ENCODE results near the gene ARHGAP27. TPM values are rescaled to one million over a fixed set of nuclear protein-coding genes. Genes with fewer than 3 reads are reported as not detected.

The ARHGAP27 gene
- total RNA-seq, 1 experiment from 2014 or later: 12.9 TPM

- TF ChIP-seq MAX (CRISPR knock-in tag; IDR thresholded peaks at IDR 0.05) (peak; percentile 50; the same call in 1 of the 2 replicates), GTF2I (CRISPR knock-in tag; conservative IDR thresholded peaks at IDR 0.05) (no peak), NFYB (CRISPR knock-in tag; conservative IDR thresholded peaks at IDR 0.05; ENCODE audit: low read depth) (no peak), ZMAT4 (CRISPR knock-in tag; IDR thresholded peaks at IDR 0.05) (no peak), CBFB (CRISPR knock-in tag; IDR thresholded peaks at IDR 0.05; ENCODE audit: low read depth) (0 out of 2 replicates have a peak, but pooled peaks have one; percentile 33), ETV6 (CRISPR knock-in tag; IDR thresholded peaks at IDR 0.05) (peak; percentile 91), ZNF396 (CRISPR knock-in tag; IDR thresholded peaks at IDR 0.05; ENCODE audit: borderline replicate concordance) (no peak), HMGA2 (CRISPR knock-in tag; IDR thresholded peaks at IDR 0.05) (no peak), NFE2L1 (CRISPR knock-in tag; IDR thresholded peaks at IDR 0.05) (peak; percentile 96), EMX1 (CRISPR knock-in tag; IDR thresholded peaks at IDR 0.05) (no peak), SP1 (CRISPR knock-in tag; conservative IDR thresholded peaks at IDR 0.05) (peak; percentile 77; the same call in 1 of the 2 replicates), ZBTB21 (CRISPR knock-in tag; IDR thresholded peaks at IDR 0.05; ENCODE audit: borderline replicate concordance) (0 out of 2 replicates have a peak, but pooled peaks have one; percentile 71), FOXJ3 (CRISPR knock-in tag; IDR thresholded peaks at IDR 0.05; ENCODE audit: borderline replicate concordance) (no peak), ZNF263 (CRISPR knock-in tag; IDR thresholded peaks at IDR 0.05; ENCODE audit: low read depth) (no peak), ARID4B (CRISPR knock-in tag; IDR thresholded peaks at IDR 0.05; ENCODE audit: borderline replicate concordance) (no peak), TEAD4 (CRISPR knock-in tag; IDR thresholded peaks at IDR 0.05) (peak; percentile 89; the same call in 1 of the 2 replicates), ZNF512 (CRISPR knock-in tag; IDR thresholded peaks at IDR 0.05; ENCODE audit: borderline replicate concordance) (no peak), OVOL2 (CRISPR knock-in tag; IDR thresholded peaks at IDR 0.05; ENCODE audit: borderline replicate concordance) (no peak), NR1H2 (CRISPR knock-in tag; IDR thresholded peaks at IDR 0.05) (no peak), ERG (CRISPR knock-in tag; IDR thresholded peaks at IDR 0.05) (no peak), TP53 (CRISPR knock-in tag; IDR thresholded peaks at IDR 0.05) (peak; percentile 60; the same call in 1 of the 2 replicates), ESRRA (CRISPR knock-in tag; IDR thresholded peaks at IDR 0.05; ENCODE audit: borderline replicate concordance) (no peak), JUN (CRISPR knock-in tag; IDR thresholded peaks at IDR 0.05) (peak; percentile 91), CREB1 (CRISPR knock-in tag; IDR thresholded peaks at IDR 0.05) (no peak), IRF1 (CRISPR knock-in tag; IDR thresholded peaks at IDR 0.05) (no peak), ZNF532 (CRISPR knock-in tag; IDR thresholded peaks at IDR 0.05; ENCODE audit: borderline replicate concordance) (no peak; the same call in 1 of the 2 replicates)
Measured at GRCh38 chr17:45371414-45372324, 61.0 kb downstream of the ARHGAP27 start (continued).

All from WTC11 (cell line).